GM23338 (cell line): Measurements from ENCODE around the gene NGFR. TPM values are rescaled to one million over a fixed set of nuclear protein-coding genes. Genes with fewer than 3 reads are reported as not detected.

ENCODE experiments used
- ATAC-seq: fragments of 200-7000 bp; cut with Tn5 transposase; 3 replicates; pipeline ENCODE4 v1.9.1; 2020
- DNase-seq: peaks from one replicate; pipeline ENCODE4 v3.0.0-alpha.2; 2015; ENCODE audit warnings: low spot score
- H2AFZ ChIP-seq: fragments of 200-600 bp; sonication (generic); 2 replicates; pipeline ENCODE4 v1.8.0; 2016; ENCODE audit warnings: antibody characterized with exemption, mild to moderate bottlenecking, moderate library complexity
- H3F3A ChIP-seq: fragments of 200-600 bp; sonication (generic); replicated peaks from 2 replicates; pipeline ENCODE4 v1.8.0; 2017; ENCODE audit warnings: antibody characterized with exemption, mixed run types, low read depth
- H3K27ac ChIP-seq: fragments of 200-600 bp; sonication (generic); 2 replicates; pipeline ENCODE4 v1.6.1; 2016; ENCODE audit warnings: low read depth
- H3K27me3 ChIP-seq: fragments of 200-600 bp; sonication (generic); 2 replicates; pipeline ENCODE4 v1.8.0; 2016; ENCODE audit warnings: mild to moderate bottlenecking, mixed run types, moderate library complexity; ENCODE audit not compliant: insufficient read depth
- H3K36me3 ChIP-seq: fragments of 200-600 bp; sonication (generic); 2 replicates; pipeline ENCODE4 v1.8.0; 2016; ENCODE audit warnings: mild to moderate bottlenecking; ENCODE audit not compliant: insufficient read depth
- H3K4me1 ChIP-seq: fragments of 200-600 bp; sonication (generic); 2 replicates; pipeline ENCODE4 v1.8.0; 2016; ENCODE audit warnings: mild to moderate bottlenecking, moderate library complexity; ENCODE audit not compliant: insufficient read depth
- H3K4me2 ChIP-seq: fragments of 200-600 bp; sonication (generic); 2 replicates; pipeline ENCODE4 v1.7.1; 2017; ENCODE audit warnings: mixed run types
- H3K4me3 ChIP-seq: fragments of 200-600 bp; sonication (generic); 2 replicates; pipeline ENCODE4 v1.6.1; 2016; ENCODE audit warnings: mixed run types
- H3K79me2 ChIP-seq: fragments of 200-600 bp; sonication (generic); replicated peaks from 2 replicates; pipeline ENCODE4 v1.8.0; 2017; ENCODE audit warnings: mild to moderate bottlenecking; ENCODE audit not compliant: insufficient read depth
- H3K9me2 ChIP-seq: fragments of 200-600 bp; sonication (generic); 2 replicates; pipeline ENCODE4 v1.8.0; 2017; ENCODE audit not compliant: insufficient read depth
- H4K20me1 ChIP-seq: fragments of 200-600 bp; sonication (generic); replicated peaks from 2 replicates; pipeline ENCODE4 v1.8.0; 2017; ENCODE audit warnings: mild to moderate bottlenecking; ENCODE audit not compliant: insufficient read depth
- H3K27ac Mint-ChIP-seq: 2 replicates; pipeline ENCODE4 v1.8.0; 2020; ENCODE audit warnings: inconsistent platforms, mild to moderate bottlenecking, moderate library complexity, mixed read lengths
- H3K27me3 Mint-ChIP-seq: 3 replicates; pipeline ENCODE4 v1.8.0; 2022; ENCODE audit warnings: low read depth, mild to moderate bottlenecking, moderate library complexity, mixed read lengths, inconsistent platforms; ENCODE audit not compliant: insufficient read depth, poor library complexity
- H3K36me3 Mint-ChIP-seq: 3 replicates; pipeline ENCODE4 v1.8.0; 2021; ENCODE audit warnings: low read depth, mild to moderate bottlenecking, inconsistent platforms, moderate library complexity, mixed read lengths
- H3K4me1 Mint-ChIP-seq: 3 replicates; pipeline ENCODE4 v1.8.0; 2020; ENCODE audit warnings: mild to moderate bottlenecking, inconsistent platforms, mixed read lengths
- H3K4me3 Mint-ChIP-seq: 3 replicates; pipeline ENCODE4 v1.8.0; 2021; ENCODE audit warnings: moderate library complexity, mild to moderate bottlenecking, inconsistent platforms, mixed read lengths
- H3K9me3 Mint-ChIP-seq: 3 replicates; pipeline ENCODE4 v1.8.0; 2020; ENCODE audit warnings: moderate library complexity, mild to moderate bottlenecking, inconsistent platforms, mixed read lengths
- CREB1 ChIP-seq: fragments of 250-450 bp; sonication (Bioruptor Pico); IDR thresholded peaks from 2 replicates; pipeline ENCODE4 v1.5.0; 2020; ENCODE audit warnings: low read depth, mild to moderate bottlenecking, moderate library complexity
- EZH2 ChIP-seq: fragments of 200-600 bp; sonication (generic); IDR thresholded peaks from one replicate; pipeline ENCODE4 v1.8.0; 2017; ENCODE audit warnings: antibody characterized with exemption, mild to moderate bottlenecking, low read depth; ENCODE audit not compliant: unreplicated experiment
- EZH2phosphoT487 ChIP-seq: fragments of 200-600 bp; sonication (generic); IDR thresholded peaks from one replicate; pipeline ENCODE4 v1.8.1; 2018; ENCODE audit warnings: antibody characterized with exemption; ENCODE audit not compliant: unreplicated experiment
- JUNB ChIP-seq: IDR thresholded peaks from one replicate; pipeline ENCODE4 v1.6.1; 2016; ENCODE audit warnings: antibody characterized with exemption; ENCODE audit not compliant: unreplicated experiment
- NANOG ChIP-seq: IDR thresholded peaks from 2 replicates; pipeline ENCODE4 v1.6.1; 2016; ENCODE audit warnings: antibody characterized with exemption, borderline replicate concordance
- POLR2AphosphoS5 ChIP-seq: IDR thresholded peaks from 2 replicates; pipeline ENCODE4 v1.6.1; 2016; ENCODE audit warnings: antibody characterized with exemption, low read depth
- STAT1 ChIP-seq: IDR thresholded peaks from one replicate; pipeline ENCODE4 v1.6.1; 2016; ENCODE audit warnings: antibody characterized with exemption; ENCODE audit not compliant: unreplicated experiment
- ZNF114 ChIP-seq: fragments of 250-450 bp; sonication (Bioruptor Pico); IDR thresholded peaks from 2 replicates; pipeline ENCODE4 v1.5.0; 2020; ENCODE audit warnings: mild to moderate bottlenecking, moderate library complexity
- ZNF331 ChIP-seq: fragments of 250-450 bp; sonication (Bioruptor Pico); IDR thresholded peaks from 2 replicates; pipeline ENCODE4 v1.5.0; 2020; ENCODE audit warnings: low read depth, mild to moderate bottlenecking, moderate library complexity
- polyA plus RNA-seq: library from polyadenylated mRNA; unstranded; fragments of >200 nt; fragmentation: Nextera tagmentation; extraction: Ambion mirVana; gene quantifications from 2 replicates; pipeline ENCODE4 v1.2.1, GENCODE V29; 2016
- total RNA-seq: library from RNA; depleted of rRNA; stranded (reverse); fragments of >200 nt; shearing (Covaris generic); gene quantifications from 2 replicates; pipeline ENCODE4 v1.2.3, GENCODE V29; 2014
- TF ChIP-seq, protein P1 (sequence below): IDR thresholded peaks from 2 replicates; pipeline ENCODE4 v1.6.1; 2016; ENCODE audit warnings: antibody characterized with exemption
- TF ChIP-seq, protein P2 (sequence below), 2 experiments: fragments of 200-600 bp in 1 of 2; sonication (generic) in 1 of 2; conservative IDR thresholded peaks; 2 replicates each; pipeline versions ENCODE4 v1.5.1 to v1.6.1; 2016 to 2017; ENCODE audit warnings: antibody characterized with exemption in 2 of 2, low read depth in 2 of 2, mild to moderate bottlenecking in 2 of 2, moderate library complexity in 1 of 2
- TF ChIP-seq, protein P3 (sequence below): IDR thresholded peaks from one replicate; pipeline ENCODE4 v1.6.1; 2018; ENCODE audit warnings: antibody characterized with exemption; ENCODE audit not compliant: unreplicated experiment

The NGFR gene
- total and polyA plus RNA-seq, 2 experiments from 2014 or later, result 2.8 to 6.9 TPM

DNA sequence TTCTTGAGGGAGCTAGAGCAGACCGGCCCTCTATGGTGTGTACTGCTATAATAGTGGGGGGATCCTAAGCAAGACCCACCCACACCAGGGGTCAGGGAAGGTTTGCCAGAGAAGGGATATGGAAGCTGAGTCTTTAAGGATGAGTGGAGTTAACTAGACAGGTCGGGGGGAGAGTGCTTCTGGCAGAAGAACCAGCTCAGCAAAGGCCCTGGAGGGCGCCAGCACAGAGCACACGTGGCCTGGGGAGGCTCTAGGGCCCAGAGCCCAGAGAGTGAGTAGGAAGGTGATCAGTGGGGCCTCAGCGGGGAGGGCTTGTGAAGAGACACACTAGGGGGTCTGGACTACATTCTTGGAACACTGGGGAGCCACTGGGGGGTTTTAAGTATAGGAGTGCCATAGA is 21.1 kb downstream of the NGFR start:
- Histone ChIP-seq H3K27ac (no peak overlapping the region), H3K4me3 (no peak overlapping the region), H2AFZ (no peak overlapping the region), H3K79me2 (no peaks in the 10 kb centered on the region), H3K4me2 (no peak overlapping the region), H3K9me2 (no peaks in the 10 kb centered on the region), H3K27me3 (no peaks in the 10 kb centered on the region), H3K36me3 (no peaks in the 10 kb centered on the region), H3K4me1 (peaks cover 32% of the 10 kb centered on the region), H4K20me1 (no peaks in the 10 kb centered on the region), H3F3A (0 out of 2 replicates have a peak, but pooled peaks cover 8% of the 10 kb centered on the region)
- ATAC-seq (peak; percentile 6; the same call in 1 of the 3 replicates), DNase-seq (no peak)
- Mint-ChIP-seq H3K36me3 (no peaks in the 10 kb centered on the region; the same call in 2 of the 3 replicates), H3K4me1 (peaks cover 47% of the 10 kb centered on the region), H3K27me3 (peaks cover 17% of the 10 kb centered on the region), H3K4me3 (no peak overlapping the region), H3K27ac (peak overlapping the region; percentile 53), H3K9me3 (no peaks in the 10 kb centered on the region)
- no peak for TF ChIP-seq CREB1 (CRISPR knock-in tag)
- no peak for TF ChIP-seq EZH2
- TF ChIP-seq, protein P1, sequence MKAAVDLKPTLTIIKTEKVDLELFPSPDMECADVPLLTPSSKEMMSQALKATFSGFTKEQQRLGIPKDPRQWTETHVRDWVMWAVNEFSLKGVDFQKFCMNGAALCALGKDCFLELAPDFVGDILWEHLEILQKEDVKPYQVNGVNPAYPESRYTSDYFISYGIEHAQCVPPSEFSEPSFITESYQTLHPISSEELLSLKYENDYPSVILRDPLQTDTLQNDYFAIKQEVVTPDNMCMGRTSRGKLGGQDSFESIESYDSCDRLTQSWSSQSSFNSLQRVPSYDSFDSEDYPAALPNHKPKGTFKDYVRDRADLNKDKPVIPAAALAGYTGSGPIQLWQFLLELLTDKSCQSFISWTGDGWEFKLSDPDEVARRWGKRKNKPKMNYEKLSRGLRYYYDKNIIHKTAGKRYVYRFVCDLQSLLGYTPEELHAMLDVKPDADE, result no peak
- no peak for TF ChIP-seq JUNB
- TF ChIP-seq, protein P2, sequence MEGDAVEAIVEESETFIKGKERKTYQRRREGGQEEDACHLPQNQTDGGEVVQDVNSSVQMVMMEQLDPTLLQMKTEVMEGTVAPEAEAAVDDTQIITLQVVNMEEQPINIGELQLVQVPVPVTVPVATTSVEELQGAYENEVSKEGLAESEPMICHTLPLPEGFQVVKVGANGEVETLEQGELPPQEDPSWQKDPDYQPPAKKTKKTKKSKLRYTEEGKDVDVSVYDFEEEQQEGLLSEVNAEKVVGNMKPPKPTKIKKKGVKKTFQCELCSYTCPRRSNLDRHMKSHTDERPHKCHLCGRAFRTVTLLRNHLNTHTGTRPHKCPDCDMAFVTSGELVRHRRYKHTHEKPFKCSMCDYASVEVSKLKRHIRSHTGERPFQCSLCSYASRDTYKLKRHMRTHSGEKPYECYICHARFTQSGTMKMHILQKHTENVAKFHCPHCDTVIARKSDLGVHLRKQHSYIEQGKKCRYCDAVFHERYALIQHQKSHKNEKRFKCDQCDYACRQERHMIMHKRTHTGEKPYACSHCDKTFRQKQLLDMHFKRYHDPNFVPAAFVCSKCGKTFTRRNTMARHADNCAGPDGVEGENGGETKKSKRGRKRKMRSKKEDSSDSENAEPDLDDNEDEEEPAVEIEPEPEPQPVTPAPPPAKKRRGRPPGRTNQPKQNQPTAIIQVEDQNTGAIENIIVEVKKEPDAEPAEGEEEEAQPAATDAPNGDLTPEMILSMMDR (conservative IDR thresholded peaks at IDR 0.05; ENCODE audit: low read depth in 2 of 2), result peak; percentile 7 to 35; a peak in 2 of 4 replicates

DNA sequence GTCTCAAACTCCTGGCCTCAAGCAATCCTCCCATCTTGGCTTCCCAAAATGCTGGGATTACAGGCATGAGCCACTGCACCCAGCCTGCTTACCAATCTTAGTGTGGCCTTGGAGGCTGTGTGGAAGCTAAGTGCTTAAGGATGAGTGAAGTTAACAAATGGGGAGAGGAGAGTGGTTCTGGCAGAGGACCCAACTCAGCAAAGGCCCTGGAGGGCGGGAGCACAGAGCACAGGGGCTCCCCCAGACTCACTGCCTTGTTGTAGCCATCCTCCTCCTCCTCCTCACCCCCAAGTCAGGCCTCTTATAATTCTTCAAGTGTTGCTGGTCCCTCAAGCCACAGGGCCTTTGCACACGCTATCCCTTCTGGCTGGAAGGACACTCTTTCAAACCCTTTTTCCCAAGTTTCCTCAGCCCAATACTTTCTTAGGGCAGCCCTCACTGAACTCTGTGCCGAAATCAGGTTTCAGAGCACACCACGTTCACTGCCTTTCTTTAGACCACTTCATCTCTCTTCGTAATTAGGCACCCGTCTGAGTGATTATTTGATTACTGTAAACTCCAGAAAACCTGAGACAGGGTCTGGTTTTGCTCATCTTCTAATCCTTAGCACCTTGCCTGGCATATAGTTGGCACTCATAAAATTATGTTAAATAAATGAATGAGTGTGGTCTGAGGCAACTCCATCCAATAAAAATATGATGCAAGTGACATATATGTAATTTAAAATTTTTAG is 23.4 kb downstream of the NGFR start:
- H3K27me3 ChIP-seq, result no peaks in the 10 kb centered on the region
- no peak overlapping the region for H2AFZ ChIP-seq
- H3K4me3 Mint-ChIP-seq, result no peak overlapping the region
- H3F3A ChIP-seq, result 0 out of 2 replicates have a peak, but pooled peaks cover 8% of the 10 kb centered on the region
- no peak overlapping the region for H3K4me2 ChIP-seq
- H4K20me1 ChIP-seq, result no peaks in the 10 kb centered on the region
- DNase-seq (no peak), ATAC-seq (no peak)
- no peaks in the 10 kb centered on the region for H3K9me2 ChIP-seq
- H3K4me1 Mint-ChIP-seq, result peaks cover 32% of the 10 kb centered on the region
- H3K9me3 Mint-ChIP-seq, result no peaks in the 10 kb centered on the region
- H3K4me1 ChIP-seq, result peaks cover 26% of the 10 kb centered on the region
- H3K36me3 ChIP-seq, result no peaks in the 10 kb centered on the region
- H3K27ac Mint-ChIP-seq, result no peak overlapping the region
- peaks cover 23% of the 10 kb centered on the region for H3K27me3 Mint-ChIP-seq
- H3K36me3 Mint-ChIP-seq, result no peaks in the 10 kb centered on the region
- H3K4me3 ChIP-seq, result no peak overlapping the region
- no peak overlapping the region for H3K27ac ChIP-seq
- H3K79me2 ChIP-seq, result no peaks in the 10 kb centered on the region
- TF ChIP-seq, protein P1, result no peak
- TF ChIP-seq EZH2phosphoT487 (no peak), NANOG (no peak), POLR2AphosphoS5 (no peak), EZH2 (no peak), STAT1 (no peak), ZNF114 (CRISPR knock-in tag) (no peak), ZNF331 (CRISPR knock-in tag) (no peak), JUNB (no peak), CREB1 (CRISPR knock-in tag) (no peak)
- TF ChIP-seq, protein P2 (conservative IDR thresholded peaks at IDR 0.05; ENCODE audit: low read depth in 2 of 2), result no peak
- TF ChIP-seq, protein P3, sequence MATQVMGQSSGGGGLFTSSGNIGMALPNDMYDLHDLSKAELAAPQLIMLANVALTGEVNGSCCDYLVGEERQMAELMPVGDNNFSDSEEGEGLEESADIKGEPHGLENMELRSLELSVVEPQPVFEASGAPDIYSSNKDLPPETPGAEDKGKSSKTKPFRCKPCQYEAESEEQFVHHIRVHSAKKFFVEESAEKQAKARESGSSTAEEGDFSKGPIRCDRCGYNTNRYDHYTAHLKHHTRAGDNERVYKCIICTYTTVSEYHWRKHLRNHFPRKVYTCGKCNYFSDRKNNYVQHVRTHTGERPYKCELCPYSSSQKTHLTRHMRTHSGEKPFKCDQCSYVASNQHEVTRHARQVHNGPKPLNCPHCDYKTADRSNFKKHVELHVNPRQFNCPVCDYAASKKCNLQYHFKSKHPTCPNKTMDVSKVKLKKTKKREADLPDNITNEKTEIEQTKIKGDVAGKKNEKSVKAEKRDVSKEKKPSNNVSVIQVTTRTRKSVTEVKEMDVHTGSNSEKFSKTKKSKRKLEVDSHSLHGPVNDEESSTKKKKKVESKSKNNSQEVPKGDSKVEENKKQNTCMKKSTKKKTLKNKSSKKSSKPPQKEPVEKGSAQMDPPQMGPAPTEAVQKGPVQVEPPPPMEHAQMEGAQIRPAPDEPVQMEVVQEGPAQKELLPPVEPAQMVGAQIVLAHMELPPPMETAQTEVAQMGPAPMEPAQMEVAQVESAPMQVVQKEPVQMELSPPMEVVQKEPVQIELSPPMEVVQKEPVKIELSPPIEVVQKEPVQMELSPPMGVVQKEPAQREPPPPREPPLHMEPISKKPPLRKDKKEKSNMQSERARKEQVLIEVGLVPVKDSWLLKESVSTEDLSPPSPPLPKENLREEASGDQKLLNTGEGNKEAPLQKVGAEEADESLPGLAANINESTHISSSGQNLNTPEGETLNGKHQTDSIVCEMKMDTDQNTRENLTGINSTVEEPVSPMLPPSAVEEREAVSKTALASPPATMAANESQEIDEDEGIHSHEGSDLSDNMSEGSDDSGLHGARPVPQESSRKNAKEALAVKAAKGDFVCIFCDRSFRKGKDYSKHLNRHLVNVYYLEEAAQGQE, result no peak
